Endothelial cell of umbilical vein (primary cell): Measurements from ENCODE around the gene ADCYAP1R1. TPM values are rescaled to one million over a fixed set of nuclear protein-coding genes. Genes with fewer than 3 reads are reported as not detected.

Experiments used
- BruUV-seq: library from RNA; stranded (reverse); fragments of 400-500 nt; replicated peaks from 2 replicates; lab custom pipeline; 2021; lab: Mats Ljungman, UMichigan
- CTCF ChIA-PET: fragments of 300-600, 350-600 bp; sonication (Branson Sonifier 250); formaldehyde crosslinking; loops from one replicate; lab custom pipeline; 2021; ENCODE audit warnings: antibody characterized with exemption, inconsistent platforms; lab: Charles Lee
- POLR2A ChIA-PET: fragments of 300-600, 350-600 bp; sonication (Branson Sonifier 250); formaldehyde crosslinking; loops from one replicate; lab custom pipeline; 2021; ENCODE audit warnings: antibody characterized with exemption, inconsistent platforms; lab: Charles Lee
- DNase-seq: peaks from one replicate; pipeline ENCODE4 v3.0.0-alpha.2; 2011; ENCODE audit warnings: low read depth, low spot score
- FAIRE-seq: peaks from 2 replicates; lab custom pipeline; 2011; peaks lifted over from hg19 to GRCh38; lab: Jason Lieb, UNC
- H2AFZ ChIP-seq: 2 replicates; pipeline ENCODE4 v1.6.0; 2012; ENCODE audit warnings: low read depth, low read length, control low read depth, inconsistent platforms
- H3K27ac ChIP-seq: 2 replicates; pipeline ENCODE4 v1.5.1; 2011; ENCODE audit warnings: low read depth, mild to moderate bottlenecking, control low read depth, low read length, moderate library complexity; ENCODE audit not compliant: insufficient read depth
- H3K27me3 ChIP-seq, 2 experiments: 2 replicates each; pipeline versions ENCODE4 v1.6.0 to v1.6.1; 2011; ENCODE audit warnings: low read length in 2 of 2, mixed read lengths in 1 of 2; ENCODE audit not compliant: control insufficient read depth in 2 of 2, insufficient read depth in 2 of 2
- H3K36me3 ChIP-seq, 2 experiments: 2 replicates in 1 of 2; 3 replicates in 1 of 2; pipeline ENCODE4 v1.5.1; 2011; ENCODE audit warnings: low read length in 2 of 2, mild to moderate bottlenecking in 1 of 2, moderate library complexity in 1 of 2; ENCODE audit not compliant: control insufficient read depth in 2 of 2, insufficient read depth in 2 of 2; ENCODE audit errors: extremely low read depth in 1 of 2
- H3K4me1 ChIP-seq: 3 replicates; pipeline ENCODE4 v1.5.1; 2011; ENCODE audit warnings: mild to moderate bottlenecking, low read length; ENCODE audit not compliant: control insufficient read depth, insufficient read depth; ENCODE audit errors: extremely low read depth
- H3K4me2 ChIP-seq: 2 replicates; pipeline ENCODE4 v1.6.1; 2011; ENCODE audit warnings: low read length, control low read depth, mixed read lengths; ENCODE audit not compliant: insufficient read depth
- H3K4me3 ChIP-seq, 3 experiments: fragments of 200-600 bp in 1 of 3; sonication (generic), shearing (Covaris generic) in 1 of 3; replicated peaks in 1 of 3; 2 replicates each; pipeline ENCODE4 v1.5.1; 2011 to 2016; ENCODE audit warnings: control low read depth in 3 of 3, low read length in 3 of 3, mild to moderate bottlenecking in 2 of 3, inconsistent platforms in 1 of 3, low read depth in 1 of 3, moderate library complexity in 1 of 3; ENCODE audit not compliant: insufficient read depth in 1 of 3
- H3K79me2 ChIP-seq: 2 replicates; pipeline ENCODE4 v1.6.0; 2012; ENCODE audit warnings: low read length, inconsistent platforms; ENCODE audit not compliant: control insufficient read depth, insufficient read depth
- H3K9ac ChIP-seq: replicated peaks from 2 replicates; pipeline ENCODE3; 2011; ENCODE audit warnings: low read length, control low read depth; ENCODE audit not compliant: insufficient read depth; ENCODE audit errors: extremely low read depth
- H3K9me1 ChIP-seq: replicated peaks from 3 replicates; pipeline ENCODE4 v1.6.0; 2011; ENCODE audit warnings: mild to moderate bottlenecking, low read length; ENCODE audit not compliant: control insufficient read depth, insufficient read depth; ENCODE audit errors: extremely low read depth
- H3K9me3 ChIP-seq: replicated peaks from 2 replicates; pipeline ENCODE4 v1.5.1; 2012; ENCODE audit warnings: low read length, inconsistent platforms; ENCODE audit not compliant: control insufficient read depth, insufficient read depth
- H4K20me1 ChIP-seq: replicated peaks from 2 replicates; pipeline ENCODE3; 2011; ENCODE audit warnings: mild to moderate bottlenecking, low read length; ENCODE audit not compliant: control insufficient read depth, insufficient read depth; ENCODE audit errors: extremely low read depth
- CTCF ChIP-seq, 2 donors: IDR thresholded peaks; 1 replicate in 1 of 2; 2 replicates in 1 of 2; pipeline ENCODE4 v1.5.1; 2011; ENCODE audit warnings: low read length in 2 of 2, mild to moderate bottlenecking in 2 of 2, moderate library complexity in 2 of 2, control low read depth in 1 of 2, inconsistent platforms in 1 of 2, low read depth in 1 of 2; ENCODE audit not compliant: insufficient read depth in 1 of 2; ENCODE audit errors: extremely low read depth in 1 of 2
- EZH2 ChIP-seq: IDR thresholded peaks from 2 replicates; pipeline ENCODE4 v1.6.1; 2012; ENCODE audit warnings: borderline replicate concordance, low read depth, mild to moderate bottlenecking, moderate library complexity, low read length, inconsistent platforms; ENCODE audit not compliant: severe bottlenecking
- FOS ChIP-seq: IDR thresholded peaks from 2 replicates; pipeline ENCODE4 v1.6.1; 2011; ENCODE audit warnings: mild to moderate bottlenecking, low read length, moderate library complexity, borderline replicate concordance; ENCODE audit not compliant: insufficient read depth
- GATA2 ChIP-seq: IDR thresholded peaks from 2 replicates; pipeline ENCODE4 v1.7.0; 2011; ENCODE audit warnings: low read depth, mild to moderate bottlenecking, moderate library complexity, mixed read lengths, low read length; ENCODE audit not compliant: insufficient read length, insufficient read depth
- JUN ChIP-seq: IDR thresholded peaks from 2 replicates; pipeline ENCODE4 v1.6.1; 2011; ENCODE audit warnings: borderline replicate concordance, low read depth; ENCODE audit not compliant: insufficient read length, insufficient read depth
- POLR2A ChIP-seq: IDR thresholded peaks from 2 replicates; pipeline ENCODE4 v1.6.1; 2012; ENCODE audit warnings: low read depth, mild to moderate bottlenecking, control low read depth, low read length
- POLR2AphosphoS5 ChIP-seq: IDR thresholded peaks from 2 replicates; pipeline ENCODE4 v1.6.1; 2012; ENCODE audit warnings: low read depth, mild to moderate bottlenecking, control low read depth, low read length, moderate library complexity; ENCODE audit not compliant: insufficient read depth
- dilution Hi-C: fragments of 300-500 bp; cut with MboI; formaldehyde crosslinking; loops from one replicate; pipeline ENCODE4 v1.15.0; 2019; ENCODE audit warnings: low sequenced_read_pairs; ENCODE audit not compliant: extremely low pct_ligation_motif_present
- intact Hi-C: fragments of 100-400 bp; cut with micrococcal nuclease; formaldehyde crosslinking; loops from one replicate; pipeline ENCODE4 v1.10.0; 2022
- polyA plus RNA-seq, 4 experiments: library from polyadenylated mRNA; depleted of rRNA in 3 of 4; stranded (reverse) in 3 of 4; unstranded in 1 of 4; fragments of >200 nt; gene quantifications; 2 replicates each; pipeline versions ENCODE4 v1.2.1 to v1.2.3, GENCODE V29; 2011 to 2012; ENCODE audit warnings: missing spikeins in 1 of 4
- total RNA-seq: library from RNA; stranded (reverse); gene quantifications from 2 replicates; pipeline ENCODE4 v1.2.3, GENCODE V29; 2021
- TF ChIP-seq, protein P1 (sequence below): IDR thresholded peaks from 2 replicates; pipeline ENCODE4 v1.6.1; 2011; ENCODE audit not compliant: insufficient read depth, insufficient read length

ADCYAP1R1 gene
- total and polyA plus RNA-seq, 2 donors (not counting 3 experiments of a cell fraction or from before 2014, with no cell fraction given), result 0.04 TPM; not detected in 1

DNA sequence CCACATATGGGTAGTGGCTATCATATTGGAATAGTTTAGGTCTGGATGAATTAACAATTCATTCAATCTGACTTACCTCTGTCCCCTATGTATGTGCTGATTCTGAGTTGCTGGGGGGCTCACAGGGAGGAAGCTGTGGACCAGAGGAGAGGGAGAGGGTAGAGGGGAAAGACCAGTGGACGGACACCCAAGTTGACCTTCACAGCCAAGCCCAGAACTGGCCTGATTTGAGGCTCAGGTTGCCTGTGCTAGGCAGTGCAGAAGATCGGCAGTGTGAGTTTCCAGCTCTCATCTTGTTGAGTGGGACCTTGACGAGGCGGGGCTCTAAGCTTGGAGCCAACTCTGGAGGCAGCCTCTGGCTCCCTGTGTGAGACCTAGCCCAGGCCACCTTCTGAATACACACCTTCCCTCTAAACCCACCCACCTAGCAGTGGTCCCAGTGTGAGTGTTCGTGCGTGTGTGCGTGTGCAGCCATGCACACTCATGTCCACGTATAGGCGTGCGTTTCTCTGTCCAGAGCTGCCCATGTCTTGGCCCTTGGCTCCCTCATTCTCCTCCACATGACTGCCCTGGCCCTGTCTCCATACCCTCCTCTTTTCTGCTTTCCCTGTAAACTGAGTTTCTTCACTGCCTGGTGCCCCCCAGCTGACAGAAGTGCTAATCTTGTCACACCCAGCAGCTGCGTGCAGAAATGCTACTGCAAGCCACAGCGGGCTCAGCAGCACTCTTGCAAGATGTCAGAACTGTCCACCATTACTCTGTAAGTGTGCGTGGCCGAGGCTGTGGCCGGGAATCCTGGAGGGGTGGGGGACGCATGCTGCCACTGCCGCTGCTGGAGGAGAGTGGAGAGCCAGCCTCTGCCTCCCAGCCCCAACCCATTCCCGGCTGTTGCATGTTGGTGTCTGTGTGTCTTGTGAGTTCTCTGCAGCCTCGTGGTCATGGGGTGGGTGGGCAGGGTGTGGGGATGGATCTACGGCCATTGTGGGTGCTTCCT lies 47.6 kb downstream of the ADCYAP1R1 start:
- TF ChIP-seq POLR2AphosphoS5 (no peak), CTCF (IDR thresholded peaks at IDR 0.05; ENCODE audit: extremely low read depth in 1 of 2, insufficient read depth in 1 of 2, low read depth in 1 of 2, low read length in 2 of 2) (no peak), FOS (no peak), JUN (no peak), GATA2 (no peak), POLR2A (no peak), EZH2 (no peak)
- TF ChIP-seq, protein P1, sequence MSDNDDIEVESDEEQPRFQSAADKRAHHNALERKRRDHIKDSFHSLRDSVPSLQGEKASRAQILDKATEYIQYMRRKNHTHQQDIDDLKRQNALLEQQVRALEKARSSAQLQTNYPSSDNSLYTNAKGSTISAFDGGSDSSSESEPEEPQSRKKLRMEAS, result no peak
- FAIRE-seq, result no peak
- no peak overlapping the region for H2AFZ ChIP-seq
- H3K36me3 ChIP-seq, result no peaks in the 10 kb centered on the region
- H3K9me3 ChIP-seq, result no peaks in the 10 kb centered on the region
- no peaks in the 10 kb centered on the region for H3K4me1 ChIP-seq
- no peak overlapping the region for H3K9ac ChIP-seq
- no peak for DNase-seq
- BruUV-seq, result no TSS peak
- CTCF ChIA-PET, result interaction anchor here (1.1 to 3.8 kb wide), 2 partner anchors 22 to 23 kb away, joined by 3 to 24 read pairs; no protein-coding TSS in a partner anchor
- dilution Hi-C loops, result no loop called here
- intact Hi-C loops, result no loop called here
- H3K27me3 ChIP-seq, result no peaks in the 10 kb centered on the region
- no peaks in the 10 kb centered on the region for H4K20me1 ChIP-seq
- H3K4me3 ChIP-seq, result no peak overlapping the region
- no peak overlapping the region for H3K4me2 ChIP-seq
- H3K79me2 ChIP-seq, result no peaks in the 10 kb centered on the region
- no peak overlapping the region for H3K27ac ChIP-seq
- H3K9me1 ChIP-seq, result no peaks in the 10 kb centered on the region
- POLR2A ChIA-PET, result no interaction called here
